A549 (cell line): ENCODE results near the gene MAGI2.

ENCODE experiments used
- CTCF ChIP-seq: fragments of >200 bp; sonication (Bioruptor Twin); formaldehyde crosslinking; IDR thresholded peaks from 3 replicates; pipeline ENCODE4 v1.5.1; 2016
- EP300 ChIP-seq, 2 experiments: fragments of >200 bp; sonication (Bioruptor Twin); formaldehyde crosslinking; IDR thresholded peaks; 2 replicates in 1 of 2; 3 replicates in 1 of 2; pipeline ENCODE4 v1.6.1; 2016 to 2017
- PHF8 ChIP-seq: fragments of 200-600 bp; sonication (generic); IDR thresholded peaks from 2 replicates; pipeline ENCODE4 v1.6.1; 2016; ENCODE audit warnings: low read depth, mild to moderate bottlenecking, antibody characterized with exemption, moderate library complexity, borderline replicate concordance
- RNF2 ChIP-seq: fragments of 200-600 bp; sonication (generic); IDR thresholded peaks from 2 replicates; pipeline ENCODE4 v1.6.1; 2016; ENCODE audit warnings: low read depth, mild to moderate bottlenecking, antibody characterized with exemption, moderate library complexity, borderline replicate concordance
- TF ChIP-seq, protein P1 (sequence below): fragments of 200-600 bp; sonication (generic); IDR thresholded peaks from 2 replicates; pipeline ENCODE4 v1.6.1; 2016; ENCODE audit warnings: antibody characterized with exemption, mild to moderate bottlenecking, moderate library complexity

DNA sequence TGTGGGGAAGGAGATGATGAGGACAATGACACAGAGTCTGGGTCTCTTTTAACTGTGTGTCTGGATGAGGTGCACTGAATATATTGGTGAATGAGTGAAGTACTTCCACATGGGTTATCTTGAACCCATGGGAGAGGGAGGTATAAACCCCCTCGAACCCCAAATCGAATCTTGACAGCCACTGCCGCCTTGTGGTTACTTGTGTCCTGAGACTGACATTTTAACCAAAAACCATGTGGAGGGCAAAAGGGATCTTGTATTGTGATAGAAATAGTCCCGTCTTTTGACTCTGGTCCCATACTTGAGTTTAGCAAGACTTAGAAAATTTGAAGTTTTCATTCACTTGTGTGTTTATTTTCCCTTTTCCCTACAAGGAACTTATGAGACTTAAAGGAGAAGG lies 1371.6 kb downstream of the MAGI2 start:
- TF ChIP-seq EP300 (IDR thresholded peaks at IDR 0.05) (no peak), CTCF (no peak), RNF2 (no peak), PHF8 (no peak)
- TF ChIP-seq, protein P1, sequence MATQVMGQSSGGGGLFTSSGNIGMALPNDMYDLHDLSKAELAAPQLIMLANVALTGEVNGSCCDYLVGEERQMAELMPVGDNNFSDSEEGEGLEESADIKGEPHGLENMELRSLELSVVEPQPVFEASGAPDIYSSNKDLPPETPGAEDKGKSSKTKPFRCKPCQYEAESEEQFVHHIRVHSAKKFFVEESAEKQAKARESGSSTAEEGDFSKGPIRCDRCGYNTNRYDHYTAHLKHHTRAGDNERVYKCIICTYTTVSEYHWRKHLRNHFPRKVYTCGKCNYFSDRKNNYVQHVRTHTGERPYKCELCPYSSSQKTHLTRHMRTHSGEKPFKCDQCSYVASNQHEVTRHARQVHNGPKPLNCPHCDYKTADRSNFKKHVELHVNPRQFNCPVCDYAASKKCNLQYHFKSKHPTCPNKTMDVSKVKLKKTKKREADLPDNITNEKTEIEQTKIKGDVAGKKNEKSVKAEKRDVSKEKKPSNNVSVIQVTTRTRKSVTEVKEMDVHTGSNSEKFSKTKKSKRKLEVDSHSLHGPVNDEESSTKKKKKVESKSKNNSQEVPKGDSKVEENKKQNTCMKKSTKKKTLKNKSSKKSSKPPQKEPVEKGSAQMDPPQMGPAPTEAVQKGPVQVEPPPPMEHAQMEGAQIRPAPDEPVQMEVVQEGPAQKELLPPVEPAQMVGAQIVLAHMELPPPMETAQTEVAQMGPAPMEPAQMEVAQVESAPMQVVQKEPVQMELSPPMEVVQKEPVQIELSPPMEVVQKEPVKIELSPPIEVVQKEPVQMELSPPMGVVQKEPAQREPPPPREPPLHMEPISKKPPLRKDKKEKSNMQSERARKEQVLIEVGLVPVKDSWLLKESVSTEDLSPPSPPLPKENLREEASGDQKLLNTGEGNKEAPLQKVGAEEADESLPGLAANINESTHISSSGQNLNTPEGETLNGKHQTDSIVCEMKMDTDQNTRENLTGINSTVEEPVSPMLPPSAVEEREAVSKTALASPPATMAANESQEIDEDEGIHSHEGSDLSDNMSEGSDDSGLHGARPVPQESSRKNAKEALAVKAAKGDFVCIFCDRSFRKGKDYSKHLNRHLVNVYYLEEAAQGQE, result no peak
